ENCODE measurements around the gene COBL. TPM values are rescaled to one million over a fixed set of nuclear protein-coding genes. Genes with fewer than 3 reads are reported as not detected.

COBL gene
- total RNA-seq, 2 donors from 2014 or later = 27.5 to 28.3 TPM

GRCh38 chr7:51274001-51274400 is 42.6 kb downstream of the COBL start:
- Mint-ChIP-seq H3K4me3 (no peak overlapping the region), H3K27ac (no peak overlapping the region), H3K9me3 (no peaks in the 10 kb centered on the region), H3K36me3 (ENCODE audit: low read depth) (peaks cover 4% of the 10 kb centered on the region), H3K27me3 (ENCODE audit: insufficient read depth) (peaks cover 2% of the 10 kb centered on the region), H3K4me1 (peaks cover 21% of the 10 kb centered on the region)
- WGBS, 2 experiments (ENCODE audit: insufficient coverage in 1 of 2, insufficient read length in 1 of 2) = 87 to 94% methylated on average over 5 to 10 of the region's 10 CpGs
- no peak overlapping the region for H3K27ac ChIP-seq (ENCODE audit: low read depth, low read length)
- DNase-seq = no peak
- no peak overlapping the region for H3K4me3 ChIP-seq (ENCODE audit: low read length)
- no peak overlapping the region for H3K9ac ChIP-seq (ENCODE audit: extremely low read depth, low read length, poor library complexity, severe bottlenecking)
- H3K4me1 ChIP-seq (ENCODE audit: control insufficient read depth, insufficient read depth, low read length) = peaks cover 6% of the 10 kb centered on the region
- TF ChIP-seq CTCF (conservative IDR thresholded peaks at IDR 0.05) = no peak
- no peaks in the 10 kb centered on the region for H3K27me3 ChIP-seq (ENCODE audit: control insufficient read depth, insufficient read depth, low read length, poor library complexity, severe bottlenecking)
- H3K9me3 ChIP-seq (ENCODE audit: control insufficient read depth, low read length) = no peaks in the 10 kb centered on the region
- no peaks in the 10 kb centered on the region for H3K36me3 ChIP-seq (ENCODE audit: control insufficient read depth, insufficient read depth, low read length)

DNA sequence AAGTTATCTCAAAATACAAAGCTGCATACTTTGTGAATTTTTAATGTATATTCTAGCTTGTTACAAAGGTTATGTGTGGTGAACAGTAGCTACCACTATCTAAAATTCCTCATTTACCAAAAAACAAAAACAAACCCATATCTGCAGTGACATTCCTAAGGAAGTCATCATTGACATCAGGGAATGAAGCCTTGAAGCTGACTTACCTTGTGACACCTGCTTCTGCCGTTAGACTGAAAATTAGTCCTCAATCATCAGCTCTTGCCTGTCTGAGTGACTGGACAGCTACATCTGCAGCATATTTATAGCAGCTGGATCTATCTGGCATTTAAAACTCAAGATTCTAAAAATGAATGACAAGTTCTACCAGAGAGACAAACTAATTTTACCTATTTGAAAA is 43.2 kb downstream of the COBL start:
- peaks cover 4% of the 10 kb centered on the region for H3K36me3 Mint-ChIP-seq (ENCODE audit: low read depth)
- Histone ChIP-seq H3K9me3 (ENCODE audit: control insufficient read depth, low read length) (no peaks in the 10 kb centered on the region), H3K4me1 (ENCODE audit: control insufficient read depth, insufficient read depth, low read length) (peaks cover 6% of the 10 kb centered on the region), H3K27me3 (ENCODE audit: control insufficient read depth, insufficient read depth, low read length, poor library complexity, severe bottlenecking) (no peaks in the 10 kb centered on the region), H3K9ac (ENCODE audit: extremely low read depth, low read length, poor library complexity, severe bottlenecking) (no peak overlapping the region), H3K36me3 (ENCODE audit: control insufficient read depth, insufficient read depth, low read length) (no peaks in the 10 kb centered on the region), H3K27ac (ENCODE audit: low read depth, low read length) (no peak overlapping the region), H3K4me3 (ENCODE audit: low read length) (no peak overlapping the region)
- no peaks in the 10 kb centered on the region for H3K9me3 Mint-ChIP-seq
- no peak overlapping the region for H3K27ac Mint-ChIP-seq
- WGBS, 2 experiments (ENCODE audit: insufficient coverage in 1 of 2, insufficient read length in 1 of 2) = 87 to 100% methylated on average over 1 of the region's 1 CpG
- TF ChIP-seq CTCF (conservative IDR thresholded peaks at IDR 0.05) = no peak
- H3K4me1 Mint-ChIP-seq = peaks cover 18% of the 10 kb centered on the region
- H3K4me3 Mint-ChIP-seq = no peak overlapping the region
- DNase-seq = no peak
- peaks cover 2% of the 10 kb centered on the region for H3K27me3 Mint-ChIP-seq (ENCODE audit: insufficient read depth)

DNA sequence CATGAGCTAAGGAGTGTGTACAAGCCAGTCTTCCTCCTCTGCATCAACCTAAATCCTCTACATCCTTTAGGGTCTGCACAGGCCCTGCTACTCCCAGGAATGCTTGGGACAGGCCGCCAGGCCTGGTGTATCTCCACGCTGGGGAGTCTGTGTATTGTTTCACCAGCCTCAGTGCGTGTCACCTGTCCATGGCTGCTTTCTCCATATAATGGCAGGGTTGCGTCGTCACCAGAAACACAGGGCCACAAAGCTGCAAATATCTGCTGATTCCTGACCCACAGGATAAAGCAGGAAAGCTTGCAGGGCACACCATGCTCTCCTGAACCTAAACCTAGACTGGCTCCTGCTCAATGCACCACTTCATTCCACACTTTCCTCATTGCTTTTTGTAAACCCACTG is 45.6 kb downstream of the COBL start:
- H3K27ac ChIP-seq (ENCODE audit: low read depth, low read length) = no peak overlapping the region
- Mint-ChIP-seq H3K27me3 (ENCODE audit: insufficient read depth) (peaks cover 2% of the 10 kb centered on the region), H3K4me3 (no peak overlapping the region), H3K27ac (no peak overlapping the region), H3K9me3 (no peaks in the 10 kb centered on the region), H3K4me1 (peaks cover 16% of the 10 kb centered on the region), H3K36me3 (ENCODE audit: low read depth) (peaks cover 4% of the 10 kb centered on the region)
- H3K9ac ChIP-seq (ENCODE audit: extremely low read depth, low read length, poor library complexity, severe bottlenecking) = no peak overlapping the region
- WGBS, 2 experiments (ENCODE audit: insufficient coverage in 1 of 2, insufficient read length in 1 of 2) = 92 to 96% methylated on average over 5 of the region's 5 CpGs
- no peaks in the 10 kb centered on the region for H3K9me3 ChIP-seq (ENCODE audit: control insufficient read depth, low read length)
- TF ChIP-seq CTCF (conservative IDR thresholded peaks at IDR 0.05) = no peak
- no peaks in the 10 kb centered on the region for H3K27me3 ChIP-seq (ENCODE audit: control insufficient read depth, insufficient read depth, low read length, poor library complexity, severe bottlenecking)
- peaks cover 5% of the 10 kb centered on the region for H3K4me1 ChIP-seq (ENCODE audit: control insufficient read depth, insufficient read depth, low read length)
- no peak overlapping the region for H3K4me3 ChIP-seq (ENCODE audit: low read length)
- DNase-seq = no peak
- H3K36me3 ChIP-seq (ENCODE audit: control insufficient read depth, insufficient read depth, low read length) = no peaks in the 10 kb centered on the region
